H9 (cell line): ENCODE data around the gene GPRC5A. TPM values are rescaled to one million over a fixed set of nuclear protein-coding genes. Genes with fewer than 3 reads are reported as not detected.
A peak's percentile ranks its signal among the peaks of the same experiment; 100 is the strongest.

Source experiments
- DNase-seq: peaks from one replicate; pipeline ENCODE4 v3.0.0-alpha.2; 2017
- H2AFZ ChIP-seq: one replicate; pipeline ENCODE4 v1.6.1; 2013; ENCODE audit warnings: mild to moderate bottlenecking, low read length, control low read depth, moderate library complexity
- H2AK5ac ChIP-seq: 2 replicates; pipeline ENCODE4 v1.6.1; 2013; ENCODE audit warnings: low read length, control low read depth, mixed read lengths; ENCODE audit not compliant: insufficient read length
- H2BK120ac ChIP-seq: one replicate; pipeline ENCODE4 v1.6.1; 2013; ENCODE audit warnings: low read depth, mild to moderate bottlenecking, low read length, control low read depth, inconsistent platforms; ENCODE audit not compliant: poor library complexity, severe bottlenecking
- H2BK12ac ChIP-seq: 2 replicates; pipeline ENCODE4 v1.6.1; 2013; ENCODE audit warnings: low read length, control low read depth, mixed read lengths, low read depth; ENCODE audit not compliant: insufficient read length
- H2BK15ac ChIP-seq: 2 replicates; pipeline ENCODE4 v1.6.1; 2013; ENCODE audit warnings: low read depth, low read length, control low read depth
- H2BK20ac ChIP-seq: one replicate; pipeline ENCODE4 v1.6.1; 2013; ENCODE audit warnings: low read depth, mild to moderate bottlenecking, low read length, control low read depth, inconsistent platforms; ENCODE audit not compliant: poor library complexity, severe bottlenecking
- H2BK5ac ChIP-seq: 2 replicates; pipeline ENCODE4 v1.6.1; 2013; ENCODE audit warnings: low read length, control low read depth, mixed read lengths; ENCODE audit not compliant: insufficient read length
- H3K14ac ChIP-seq: 2 replicates; pipeline ENCODE4 v1.6.1; 2013; ENCODE audit warnings: low read length, control low read depth; ENCODE audit not compliant: insufficient read depth
- H3K18ac ChIP-seq: 2 replicates; pipeline ENCODE4 v1.6.1; 2013; ENCODE audit warnings: low read depth, mild to moderate bottlenecking, mixed read lengths, low read length, control low read depth; ENCODE audit not compliant: insufficient read length
- H3K23ac ChIP-seq: 2 replicates; pipeline ENCODE4 v1.6.1; 2013; ENCODE audit warnings: low read length, control low read depth, mixed read lengths, low read depth; ENCODE audit not compliant: insufficient read length
- H3K23me2 ChIP-seq: 2 replicates; pipeline ENCODE4 v1.6.1; 2013; ENCODE audit warnings: low read depth, mild to moderate bottlenecking, mixed read lengths, low read length, control low read depth; ENCODE audit not compliant: insufficient read length, poor library complexity, severe bottlenecking
- H3K27ac ChIP-seq: 2 replicates; pipeline ENCODE4 v1.5.1; 2013; ENCODE audit warnings: low read length, control low read depth, mixed read lengths, low read depth; ENCODE audit not compliant: insufficient read length
- H3K27me3 ChIP-seq: 2 replicates; pipeline ENCODE4 v1.6.1; 2013; ENCODE audit warnings: low read length, control low read depth, inconsistent platforms; ENCODE audit not compliant: insufficient read depth
- H3K4ac ChIP-seq: 2 replicates; pipeline ENCODE4 v1.6.1; 2013; ENCODE audit warnings: low read depth, mild to moderate bottlenecking, control low read depth, inconsistent platforms, low read length, moderate library complexity
- H3K4me1 ChIP-seq: 2 replicates; pipeline ENCODE4 v1.6.1; 2013; ENCODE audit warnings: low read length, control low read depth, inconsistent platforms; ENCODE audit not compliant: insufficient read depth
- H3K4me2 ChIP-seq: 2 replicates; pipeline ENCODE4 v1.6.1; 2013; ENCODE audit warnings: low read length, control low read depth, mixed read lengths; ENCODE audit not compliant: insufficient read length, insufficient read depth
- H3K56ac ChIP-seq: 2 replicates; pipeline ENCODE4 v1.6.1; 2013; ENCODE audit warnings: low read depth, mild to moderate bottlenecking, mixed read lengths, low read length, control low read depth; ENCODE audit not compliant: insufficient read length
- H3K79me1 ChIP-seq: 2 replicates; pipeline ENCODE4 v1.6.1; 2013; ENCODE audit warnings: low read depth, mild to moderate bottlenecking, moderate library complexity, low read length, control low read depth, inconsistent platforms; ENCODE audit not compliant: insufficient read depth, poor library complexity, severe bottlenecking
- H3K79me2 ChIP-seq: 2 replicates; pipeline ENCODE4 v1.6.1; 2013; ENCODE audit warnings: low read length, control low read depth, inconsistent platforms; ENCODE audit not compliant: insufficient read depth
- H3K9ac ChIP-seq: 2 replicates; pipeline ENCODE4 v1.6.1; 2013; ENCODE audit warnings: low read length, control low read depth, mixed read lengths; ENCODE audit not compliant: insufficient read length; ENCODE audit errors: extremely low read depth
- H3K9me3 ChIP-seq: one replicate; pipeline ENCODE4 v1.6.1; 2013; ENCODE audit warnings: low read depth, low read length, inconsistent platforms; ENCODE audit not compliant: control insufficient read depth
- H3T11ph ChIP-seq: one replicate; pipeline ENCODE4 v1.6.1; 2013; ENCODE audit warnings: mild to moderate bottlenecking, low read length, control low read depth, inconsistent platforms
- H4K20me1 ChIP-seq: one replicate; pipeline ENCODE4 v1.6.1; 2013; ENCODE audit not compliant: control insufficient read depth, insufficient read length, insufficient read depth
- H4K5ac ChIP-seq: 2 replicates; pipeline ENCODE4 v1.6.1; 2013; ENCODE audit warnings: low read depth, mild to moderate bottlenecking, mixed read lengths, low read length, control low read depth; ENCODE audit not compliant: insufficient read length
- H4K8ac ChIP-seq: replicated peaks from 2 replicates; pipeline ENCODE4 v1.6.1; 2013; ENCODE audit warnings: low read length, control low read depth, mixed read lengths, low read depth; ENCODE audit not compliant: insufficient read length
- H4K91ac ChIP-seq: 2 replicates; pipeline ENCODE4 v1.6.1; 2013; ENCODE audit warnings: low read depth, mild to moderate bottlenecking, moderate library complexity, mixed read lengths, low read length, control low read depth; ENCODE audit not compliant: insufficient read length
- H3K27ac Mint-ChIP-seq, 3 experiments: 2 replicates in 2 of 3; 3 replicates in 1 of 3; pipeline ENCODE4 v1.8.0; 2020 to 2021; ENCODE audit warnings: mixed read lengths in 3 of 3, mild to moderate bottlenecking in 1 of 3, moderate library complexity in 1 of 3
- H3K27me3 Mint-ChIP-seq: 2 replicates; pipeline ENCODE4 v1.8.0; 2021; ENCODE audit warnings: low read depth, mild to moderate bottlenecking, moderate library complexity, mixed read lengths
- H3K36me3 Mint-ChIP-seq, 3 experiments: 2 replicates in 2 of 3; 3 replicates in 1 of 3; pipeline ENCODE4 v1.8.0; 2020 to 2021; ENCODE audit warnings: low read depth in 3 of 3, mixed read lengths in 3 of 3; ENCODE audit not compliant: insufficient read depth in 1 of 3
- H3K4me1 Mint-ChIP-seq, 2 experiments: 2 replicates each; pipeline ENCODE4 v1.8.0; 2020; ENCODE audit warnings: mixed read lengths in 2 of 2
- H3K4me3 Mint-ChIP-seq, 2 experiments: 2 replicates in 1 of 2; 3 replicates in 1 of 2; pipeline ENCODE4 v1.8.0; 2020 to 2021; ENCODE audit warnings: mild to moderate bottlenecking in 2 of 2, mixed read lengths in 2 of 2, moderate library complexity in 1 of 2
- H3K9me3 Mint-ChIP-seq, 2 experiments: 2 replicates in 1 of 2; 3 replicates in 1 of 2; pipeline ENCODE4 v1.8.0; 2020; ENCODE audit warnings: mild to moderate bottlenecking in 2 of 2, mixed read lengths in 2 of 2, moderate library complexity in 1 of 2
- CTCF ChIP-seq: fragments of 200-600 bp; sonication (generic); conservative IDR thresholded peaks from 3 replicates; pipeline ENCODE4 v1.8.0; 2021; ENCODE audit warnings: antibody characterized with exemption, mild to moderate bottlenecking
- WGBS: extraction: QIAGEN DNeasy Blood & Tissue Kit; methylation state at CpG from one replicate; pipeline ENCODE4 v1.1.7; 2013; ENCODE audit warnings: missing lambda C conversion rate, low lambda C conversion rate, mixed read lengths; ENCODE audit not compliant: insufficient read length; ENCODE audit errors: extremely low coverage; 5-methylcytosine and 5-hydroxymethylcytosine counted together
- total RNA-seq: library from RNA; stranded (reverse); gene quantifications from 2 replicates; pipeline ENCODE4 v1.2.1, GENCODE V29; 2021

Gene GPRC5A
- total RNA-seq, 1 experiment from 2014 or later = 0.09 TPM

GRCh38 chr12:12903642-12904609, 12.6 kb downstream of the GPRC5A start:
- WGBS = no CpG with 5 or more reads among the region's 14 CpGs
- Histone ChIP-seq H3K79me2 (no peaks in the 10 kb centered on the region), H3K4ac (no peak overlapping the region), H4K91ac (no peak overlapping the region), H3K4me2 (no peak overlapping the region), H3K9ac (no peak overlapping the region), H2AFZ (no peak overlapping the region), H3K56ac (no peak overlapping the region), H2AK5ac (no peak overlapping the region), H2BK120ac (no peak overlapping the region), H3K27ac (no peak overlapping the region), H2BK5ac (no peak overlapping the region), H3K23me2 (no peaks in the 10 kb centered on the region), H4K20me1 (no peaks in the 10 kb centered on the region), H3K14ac (no peak overlapping the region), H4K8ac (no peak overlapping the region), H3K9me3 (no peaks in the 10 kb centered on the region), H2BK12ac (no peak overlapping the region), H3K18ac (no peak overlapping the region), H2BK15ac (no peak overlapping the region), H3T11ph (no peak overlapping the region), H3K23ac (no peak overlapping the region), H3K79me1 (no peaks in the 10 kb centered on the region), H3K27me3 (no peaks in the 10 kb centered on the region; the same call in 1 of the 2 replicates), H2BK20ac (no peak overlapping the region), H4K5ac (no peak overlapping the region), H3K4me1 (no peaks in the 10 kb centered on the region)
- no peak overlapping the region for H3K4me3 Mint-ChIP-seq
- peak overlapping the region in 1 of 3 experiments; percentile 49; a peak in 1 of 7 replicates for H3K27ac Mint-ChIP-seq
- DNase-seq = no peak
- H3K27me3 Mint-ChIP-seq = no peaks in the 10 kb centered on the region; the same call in none of the 2 replicates
- no peaks in the 10 kb centered on the region for H3K9me3 Mint-ChIP-seq
- TF ChIP-seq CTCF = no peak
- 0 out of 4 replicates have a peak, but pooled peaks cover 0 to 2% of the 10 kb centered on the region in 2 experiments for H3K4me1 Mint-ChIP-seq
- no peaks in the 10 kb centered on the region for H3K36me3 Mint-ChIP-seq
